GM23338 (cell line): ENCODE data around the gene ZDHHC11B.

Experiments
- CREB1 ChIP-seq: fragments of 250-450 bp; sonication (Bioruptor Pico); IDR thresholded peaks from 2 replicates; pipeline ENCODE4 v1.5.0; 2020; ENCODE audit warnings: low read depth, mild to moderate bottlenecking, moderate library complexity
- ETS1 ChIP-seq: IDR thresholded peaks from 2 replicates; pipeline ENCODE4 v1.6.1; 2016; ENCODE audit warnings: antibody characterized with exemption
- EZH2 ChIP-seq: fragments of 200-600 bp; sonication (generic); IDR thresholded peaks from one replicate; pipeline ENCODE4 v1.8.0; 2017; ENCODE audit warnings: antibody characterized with exemption, mild to moderate bottlenecking, low read depth; ENCODE audit not compliant: unreplicated experiment
- EZH2phosphoT487 ChIP-seq: fragments of 200-600 bp; sonication (generic); IDR thresholded peaks from one replicate; pipeline ENCODE4 v1.8.1; 2018; ENCODE audit warnings: antibody characterized with exemption; ENCODE audit not compliant: unreplicated experiment
- JUNB ChIP-seq: IDR thresholded peaks from one replicate; pipeline ENCODE4 v1.6.1; 2016; ENCODE audit warnings: antibody characterized with exemption; ENCODE audit not compliant: unreplicated experiment
- NANOG ChIP-seq: IDR thresholded peaks from 2 replicates; pipeline ENCODE4 v1.6.1; 2016; ENCODE audit warnings: antibody characterized with exemption, borderline replicate concordance
- POLR2AphosphoS5 ChIP-seq: IDR thresholded peaks from 2 replicates; pipeline ENCODE4 v1.6.1; 2016; ENCODE audit warnings: antibody characterized with exemption, low read depth
- STAT1 ChIP-seq: IDR thresholded peaks from one replicate; pipeline ENCODE4 v1.6.1; 2016; ENCODE audit warnings: antibody characterized with exemption; ENCODE audit not compliant: unreplicated experiment
- ZNF331 ChIP-seq: fragments of 250-450 bp; sonication (Bioruptor Pico); IDR thresholded peaks from 2 replicates; pipeline ENCODE4 v1.5.0; 2020; ENCODE audit warnings: low read depth, mild to moderate bottlenecking, moderate library complexity
- TF ChIP-seq, protein P1 (sequence below), 2 experiments: fragments of 200-600 bp in 1 of 2; sonication (generic) in 1 of 2; conservative IDR thresholded peaks; 2 replicates each; pipeline versions ENCODE4 v1.5.1 to v1.6.1; 2016 to 2017; ENCODE audit warnings: antibody characterized with exemption in 2 of 2, low read depth in 2 of 2, mild to moderate bottlenecking in 2 of 2, moderate library complexity in 1 of 2
- TF ChIP-seq, protein P2 (sequence below): IDR thresholded peaks from one replicate; pipeline ENCODE4 v1.6.1; 2018; ENCODE audit warnings: antibody characterized with exemption; ENCODE audit not compliant: unreplicated experiment

DNA sequence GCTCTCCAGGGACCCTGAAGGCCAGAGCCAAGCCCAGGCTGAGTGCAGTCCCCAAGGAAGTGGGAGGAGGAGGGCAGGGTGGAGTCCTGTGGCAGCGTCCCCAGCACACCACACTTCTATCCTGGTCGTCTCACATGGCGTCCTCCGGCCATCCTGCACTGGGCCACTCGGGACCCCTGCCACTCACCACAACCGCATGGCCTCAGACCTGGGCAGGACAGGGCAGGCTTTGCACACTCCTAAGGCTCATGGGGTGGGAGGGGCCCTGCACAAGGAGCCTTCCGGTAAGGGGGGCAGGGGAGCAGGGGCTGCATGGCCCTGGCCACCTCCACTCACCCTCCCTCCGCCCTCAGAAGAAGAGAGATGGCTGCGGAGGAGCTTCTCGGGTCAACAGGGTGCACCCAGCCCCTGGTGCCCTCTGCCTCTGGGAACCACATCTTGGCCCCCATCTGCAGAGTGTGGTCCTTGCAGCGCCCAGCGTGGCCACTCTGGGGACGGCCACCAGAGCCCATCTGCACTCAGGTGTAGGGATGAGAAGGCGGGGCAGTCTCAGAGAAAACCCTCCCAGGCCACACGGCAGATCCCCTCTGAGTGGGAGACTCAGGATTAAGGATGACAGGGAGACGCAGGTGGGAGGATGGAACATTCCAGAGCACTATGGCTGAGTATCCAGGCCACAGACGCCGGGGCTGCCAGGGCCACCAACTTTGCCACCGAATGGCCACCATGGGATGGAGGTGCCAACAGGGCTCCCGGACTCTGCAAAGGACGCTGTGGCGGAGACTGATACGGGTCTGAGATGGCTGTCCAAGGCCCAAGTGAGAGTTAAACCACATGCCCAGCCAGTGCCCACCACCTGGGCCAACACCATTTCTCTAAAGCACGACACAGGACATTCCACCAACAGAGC is 99.0 kb downstream of the ZDHHC11B start:
- TF ChIP-seq, protein P1, sequence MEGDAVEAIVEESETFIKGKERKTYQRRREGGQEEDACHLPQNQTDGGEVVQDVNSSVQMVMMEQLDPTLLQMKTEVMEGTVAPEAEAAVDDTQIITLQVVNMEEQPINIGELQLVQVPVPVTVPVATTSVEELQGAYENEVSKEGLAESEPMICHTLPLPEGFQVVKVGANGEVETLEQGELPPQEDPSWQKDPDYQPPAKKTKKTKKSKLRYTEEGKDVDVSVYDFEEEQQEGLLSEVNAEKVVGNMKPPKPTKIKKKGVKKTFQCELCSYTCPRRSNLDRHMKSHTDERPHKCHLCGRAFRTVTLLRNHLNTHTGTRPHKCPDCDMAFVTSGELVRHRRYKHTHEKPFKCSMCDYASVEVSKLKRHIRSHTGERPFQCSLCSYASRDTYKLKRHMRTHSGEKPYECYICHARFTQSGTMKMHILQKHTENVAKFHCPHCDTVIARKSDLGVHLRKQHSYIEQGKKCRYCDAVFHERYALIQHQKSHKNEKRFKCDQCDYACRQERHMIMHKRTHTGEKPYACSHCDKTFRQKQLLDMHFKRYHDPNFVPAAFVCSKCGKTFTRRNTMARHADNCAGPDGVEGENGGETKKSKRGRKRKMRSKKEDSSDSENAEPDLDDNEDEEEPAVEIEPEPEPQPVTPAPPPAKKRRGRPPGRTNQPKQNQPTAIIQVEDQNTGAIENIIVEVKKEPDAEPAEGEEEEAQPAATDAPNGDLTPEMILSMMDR (conservative IDR thresholded peaks at IDR 0.05; ENCODE audit: low read depth in 2 of 2), result no peak
- TF ChIP-seq CREB1 (CRISPR knock-in tag) (no peak), EZH2phosphoT487 (no peak), POLR2AphosphoS5 (no peak), JUNB (no peak), ZNF331 (CRISPR knock-in tag) (no peak), EZH2 (no peak), ETS1 (no peak), STAT1 (no peak), NANOG (no peak)
- TF ChIP-seq, protein P2, sequence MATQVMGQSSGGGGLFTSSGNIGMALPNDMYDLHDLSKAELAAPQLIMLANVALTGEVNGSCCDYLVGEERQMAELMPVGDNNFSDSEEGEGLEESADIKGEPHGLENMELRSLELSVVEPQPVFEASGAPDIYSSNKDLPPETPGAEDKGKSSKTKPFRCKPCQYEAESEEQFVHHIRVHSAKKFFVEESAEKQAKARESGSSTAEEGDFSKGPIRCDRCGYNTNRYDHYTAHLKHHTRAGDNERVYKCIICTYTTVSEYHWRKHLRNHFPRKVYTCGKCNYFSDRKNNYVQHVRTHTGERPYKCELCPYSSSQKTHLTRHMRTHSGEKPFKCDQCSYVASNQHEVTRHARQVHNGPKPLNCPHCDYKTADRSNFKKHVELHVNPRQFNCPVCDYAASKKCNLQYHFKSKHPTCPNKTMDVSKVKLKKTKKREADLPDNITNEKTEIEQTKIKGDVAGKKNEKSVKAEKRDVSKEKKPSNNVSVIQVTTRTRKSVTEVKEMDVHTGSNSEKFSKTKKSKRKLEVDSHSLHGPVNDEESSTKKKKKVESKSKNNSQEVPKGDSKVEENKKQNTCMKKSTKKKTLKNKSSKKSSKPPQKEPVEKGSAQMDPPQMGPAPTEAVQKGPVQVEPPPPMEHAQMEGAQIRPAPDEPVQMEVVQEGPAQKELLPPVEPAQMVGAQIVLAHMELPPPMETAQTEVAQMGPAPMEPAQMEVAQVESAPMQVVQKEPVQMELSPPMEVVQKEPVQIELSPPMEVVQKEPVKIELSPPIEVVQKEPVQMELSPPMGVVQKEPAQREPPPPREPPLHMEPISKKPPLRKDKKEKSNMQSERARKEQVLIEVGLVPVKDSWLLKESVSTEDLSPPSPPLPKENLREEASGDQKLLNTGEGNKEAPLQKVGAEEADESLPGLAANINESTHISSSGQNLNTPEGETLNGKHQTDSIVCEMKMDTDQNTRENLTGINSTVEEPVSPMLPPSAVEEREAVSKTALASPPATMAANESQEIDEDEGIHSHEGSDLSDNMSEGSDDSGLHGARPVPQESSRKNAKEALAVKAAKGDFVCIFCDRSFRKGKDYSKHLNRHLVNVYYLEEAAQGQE, result no peak
